SH-SY5Y (cell line): ENCODE data around the gene DST.

Experiments used
- GATA2 ChIP-seq: IDR thresholded peaks from 2 replicates; pipeline ENCODE4 v1.6.1; 2011; ENCODE audit warnings: mild to moderate bottlenecking, low read depth, low read length
- GATA3 ChIP-seq: IDR thresholded peaks from 2 replicates; pipeline ENCODE4 v1.6.1; 2011; ENCODE audit warnings: low read depth, mild to moderate bottlenecking, low read length, moderate library complexity

DST gene

GRCh38 chr6:56517155-56517745 is 125.4 kb downstream of the DST start:
- TF ChIP-seq GATA2 (no peak), GATA3 (no peak)

DNA sequence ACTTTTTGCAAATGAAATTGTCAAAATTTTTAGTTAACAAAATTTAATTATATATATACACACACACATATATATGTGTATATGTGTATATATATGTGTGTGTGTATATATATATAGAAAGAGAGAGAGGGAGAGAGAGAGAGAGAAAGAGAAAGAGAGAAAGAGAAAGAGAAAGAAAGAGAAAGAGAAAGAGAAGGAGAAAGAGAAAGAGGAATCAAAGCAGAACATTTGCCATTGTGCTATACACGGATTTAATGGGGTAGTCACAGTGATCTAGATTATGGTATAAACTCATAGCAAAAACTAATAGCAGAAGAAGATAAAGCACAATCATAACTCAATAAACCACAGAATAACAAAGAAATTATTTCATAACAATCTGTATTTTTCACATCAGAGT is 126.7 kb downstream of the DST start:
- TF ChIP-seq GATA2: no peak
- no peak for TF ChIP-seq GATA3

- TF ChIP-seq GATA3: no peak
These were observed 127.4 kb downstream of the DST start for GRCh38 chr6:56515081-56515905.

- TF ChIP-seq GATA3 (no peak), GATA2 (no peak)
These were observed 128.3 kb downstream of the DST start for GRCh38 chr6:56514395-56514794.

DNA sequence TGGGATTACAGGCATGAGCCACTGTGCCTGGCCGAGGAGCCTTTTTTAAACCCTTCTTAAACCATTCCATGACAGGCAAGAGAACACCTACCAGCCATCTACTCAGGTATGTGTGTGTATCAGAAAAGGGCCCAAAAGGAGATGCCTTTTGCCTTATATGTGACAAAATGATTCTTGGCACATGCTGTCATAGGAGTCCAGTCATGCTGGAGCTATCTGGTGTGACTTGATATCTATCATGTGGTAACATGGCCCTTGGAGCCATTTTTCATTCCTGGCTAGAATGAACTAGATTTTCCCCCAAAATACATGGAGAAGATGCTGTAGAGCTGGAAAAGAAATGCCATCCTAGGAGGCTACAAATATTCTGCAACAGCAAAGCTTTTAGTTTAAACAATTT is 129.1 kb downstream of the DST start:
- no peak for TF ChIP-seq GATA3

GRCh38 chr6:56511591-56511990 is 131.1 kb downstream of the DST start:
- TF ChIP-seq GATA3 (no peak), GATA2 (no peak)

DNA sequence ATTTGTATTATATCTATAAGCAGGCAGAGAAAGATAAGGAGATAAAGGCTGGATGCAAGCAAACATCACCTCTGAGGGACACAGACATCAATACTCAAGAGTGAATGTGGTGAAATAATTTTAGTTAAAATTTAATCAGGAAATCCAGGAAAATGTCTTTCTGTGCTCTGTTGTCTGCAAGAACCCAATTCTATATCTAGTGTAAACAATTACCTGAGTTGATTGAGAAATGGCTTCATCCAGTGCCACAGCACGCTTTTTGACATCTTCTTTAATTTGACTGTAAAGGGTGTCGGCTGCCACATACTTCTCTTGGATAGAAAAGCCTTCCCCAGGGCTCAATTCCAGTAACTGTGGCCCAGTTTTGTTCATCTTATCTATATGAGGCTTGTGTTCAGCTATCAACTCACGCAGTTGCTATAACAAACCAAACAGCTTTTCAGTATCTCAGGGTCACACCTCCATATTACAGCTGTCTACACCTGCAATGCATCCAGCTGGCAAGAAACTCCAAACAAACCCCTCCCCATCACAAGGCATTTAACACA is 131.6 kb downstream of the DST start:
- TF ChIP-seq GATA2: no peak
- TF ChIP-seq GATA3: no peak

DNA sequence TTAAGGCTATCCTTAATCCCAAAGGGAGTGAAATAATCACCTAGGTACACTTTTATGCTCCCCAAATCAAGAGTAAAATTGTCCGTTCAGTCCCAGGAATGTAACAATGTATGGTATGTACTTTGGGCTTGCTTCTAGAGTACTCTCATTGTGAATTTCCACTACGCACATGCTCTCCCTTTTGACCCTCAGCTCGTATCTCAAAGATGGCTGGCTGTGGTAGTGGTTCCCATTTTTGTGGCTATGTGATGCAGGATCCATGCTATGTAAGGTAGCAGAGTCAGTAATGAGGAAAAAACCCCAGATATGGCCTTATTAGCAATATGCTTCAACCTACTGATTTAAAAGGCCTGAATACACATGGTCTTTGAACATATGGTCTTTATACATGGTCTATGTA is 133.7 kb downstream of the DST start:
- TF ChIP-seq GATA2 (no peak), GATA3 (no peak)

- TF ChIP-seq GATA2 (no peak), GATA3 (no peak)
These were observed 135.2 kb downstream of the DST start for GRCh38 chr6:56507517-56507916.

DNA sequence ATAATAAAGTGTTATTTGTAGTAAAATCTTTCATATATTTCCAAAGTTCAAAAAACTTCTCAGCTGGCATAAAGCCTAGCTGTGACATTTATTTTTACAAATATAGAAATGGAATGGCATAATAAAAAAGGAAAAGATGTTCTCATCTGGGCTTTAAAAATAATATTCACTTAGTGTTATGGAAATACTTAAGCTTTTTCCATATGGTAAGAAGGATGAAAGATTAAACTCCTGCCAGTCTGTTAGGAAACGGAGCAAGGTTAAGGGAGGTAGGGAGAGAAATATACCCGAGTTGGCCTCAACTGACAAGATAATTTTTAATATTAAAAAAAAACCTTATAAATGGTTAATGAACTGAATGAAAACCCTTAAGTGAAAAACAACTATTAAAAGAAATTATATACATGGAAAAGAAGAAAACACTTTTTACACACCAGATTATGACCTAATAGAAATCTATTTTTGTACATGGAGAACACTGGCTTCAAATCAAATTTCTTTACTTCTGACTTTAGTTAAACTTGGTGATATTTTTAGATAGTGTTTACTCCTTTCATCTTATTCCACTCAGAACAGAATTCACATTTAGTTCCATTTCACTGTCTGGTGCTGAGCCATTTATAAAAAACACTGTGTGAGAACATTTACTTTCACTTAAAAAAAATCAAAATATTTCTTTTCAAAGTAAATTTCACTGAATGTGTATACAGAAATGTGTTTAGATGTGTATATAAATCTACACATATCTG is 137.0 kb downstream of the DST start:
- no peak for TF ChIP-seq GATA3
- TF ChIP-seq GATA2: no peak

GRCh38 chr6:56501993-56502392 is 140.7 kb downstream of the DST start:
- TF ChIP-seq GATA2 (no peak), GATA3 (no peak)

GRCh38 chr6:56499095-56499494 is 143.6 kb downstream of the DST start:
- no peak for TF ChIP-seq GATA2
- TF ChIP-seq GATA3: no peak

DNA sequence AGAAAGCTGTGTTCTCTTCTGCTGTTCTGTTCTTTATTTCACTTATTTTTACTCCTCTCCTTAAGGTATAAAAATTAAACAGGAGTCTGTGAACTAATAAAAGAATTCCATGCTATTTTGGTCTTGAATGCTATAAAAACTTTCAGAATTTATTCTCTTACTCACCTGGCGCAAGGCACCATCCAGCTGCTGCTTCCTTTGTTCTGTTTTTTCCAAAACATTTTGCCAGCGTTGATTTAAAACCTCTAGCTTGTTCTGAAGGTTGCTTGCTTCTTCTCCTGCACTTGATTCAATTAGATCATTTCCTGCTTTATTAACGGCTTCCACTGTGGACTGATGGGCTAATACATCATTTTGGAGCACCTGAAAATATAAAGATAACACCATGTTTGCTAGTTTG is 145.0 kb downstream of the DST start:
- no peak for TF ChIP-seq GATA3
- no peak for TF ChIP-seq GATA2

GRCh38 chr6:56497240-56497639 is 145.4 kb downstream of the DST start:
- TF ChIP-seq GATA3 (no peak), GATA2 (no peak)

- TF ChIP-seq GATA3 (no peak), GATA2 (no peak)
These were observed 147.0 kb downstream of the DST start for GRCh38 chr6:56495654-56496053.
